Effector memory CD4-positive, alpha-beta T cell (primary cell): ENCODE data around the gene ZBTB46.
A peak's percentile ranks its signal among the peaks of the same experiment; 100 is the strongest.

Experiments
- DNase-seq, 3 donors: peaks; one replicate each; pipeline ENCODE4 v3.0.0-alpha.2; 2020
- H3K27ac ChIP-seq: 2 replicates; pipeline ENCODE4 v1.7.0; 2013; ENCODE audit warnings: mild to moderate bottlenecking, low read length, moderate library complexity; ENCODE audit not compliant: insufficient read depth, poor library complexity, severe bottlenecking
- H3K27me3 ChIP-seq: replicated peaks from 2 replicates; pipeline ENCODE4 v1.7.0; 2013; ENCODE audit warnings: mild to moderate bottlenecking, low read length; ENCODE audit not compliant: insufficient read depth, control insufficient read depth, poor library complexity, severe bottlenecking
- H3K36me3 ChIP-seq: 2 replicates; pipeline ENCODE4 v1.7.0; 2013; ENCODE audit warnings: mild to moderate bottlenecking, low read length, moderate library complexity; ENCODE audit not compliant: control insufficient read depth, insufficient read depth
- H3K4me1 ChIP-seq: 2 replicates; pipeline ENCODE4 v1.7.0; 2013; ENCODE audit warnings: low read length, mild to moderate bottlenecking; ENCODE audit not compliant: control insufficient read depth, insufficient read depth, poor library complexity, severe bottlenecking
- H3K4me3 ChIP-seq: 2 replicates; pipeline ENCODE4 v1.7.0; 2013; ENCODE audit warnings: low read length, low read depth, mild to moderate bottlenecking; ENCODE audit not compliant: insufficient read depth, poor library complexity, severe bottlenecking
- H3K9me3 ChIP-seq: 2 replicates; pipeline ENCODE4 v1.7.0; 2013; ENCODE audit warnings: mild to moderate bottlenecking, low read length, moderate library complexity; ENCODE audit not compliant: control insufficient read depth

ZBTB46 gene

DNA sequence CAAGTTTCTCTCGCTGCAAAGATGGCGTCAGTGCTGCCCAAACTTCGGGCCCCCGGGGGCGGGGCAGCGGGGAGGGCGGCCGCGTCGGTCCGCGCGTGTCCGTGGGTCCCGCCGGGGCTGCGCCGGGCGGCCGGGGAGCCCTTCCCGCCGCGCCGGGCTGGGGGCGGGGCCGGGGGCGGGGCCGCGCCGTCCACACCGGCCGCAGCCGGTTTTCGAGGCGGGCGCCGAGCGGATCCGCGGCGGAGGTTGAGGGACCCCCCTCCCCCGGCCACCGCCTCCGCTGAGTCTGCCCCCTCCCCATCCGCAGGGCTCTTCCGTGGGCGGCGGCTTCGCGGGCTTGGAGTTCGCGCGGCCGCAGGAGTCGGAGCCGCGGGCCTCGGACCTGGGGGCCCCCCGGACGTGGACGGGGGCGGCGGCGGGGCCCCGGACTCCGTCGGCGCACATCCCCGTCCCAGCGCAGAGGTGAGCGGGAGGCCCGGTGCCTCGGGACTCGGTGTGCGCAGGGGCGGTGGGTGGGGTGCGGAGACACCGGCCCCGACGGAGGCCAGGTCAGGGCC, 90.9 kb downstream of the ZBTB46 start:
- Histone ChIP-seq H3K27ac (peak overlapping the region; percentile 67), H3K9me3 (no peaks in the 10 kb centered on the region), H3K27me3 (no peaks in the 10 kb centered on the region), H3K4me3 (peak overlapping the region; percentile 66), H3K4me1 (peaks cover 27% of the 10 kb centered on the region), H3K36me3 (peaks cover 31% of the 10 kb centered on the region)
- peak; percentile 45 to 64 (median 52) for DNase-seq

DNA sequence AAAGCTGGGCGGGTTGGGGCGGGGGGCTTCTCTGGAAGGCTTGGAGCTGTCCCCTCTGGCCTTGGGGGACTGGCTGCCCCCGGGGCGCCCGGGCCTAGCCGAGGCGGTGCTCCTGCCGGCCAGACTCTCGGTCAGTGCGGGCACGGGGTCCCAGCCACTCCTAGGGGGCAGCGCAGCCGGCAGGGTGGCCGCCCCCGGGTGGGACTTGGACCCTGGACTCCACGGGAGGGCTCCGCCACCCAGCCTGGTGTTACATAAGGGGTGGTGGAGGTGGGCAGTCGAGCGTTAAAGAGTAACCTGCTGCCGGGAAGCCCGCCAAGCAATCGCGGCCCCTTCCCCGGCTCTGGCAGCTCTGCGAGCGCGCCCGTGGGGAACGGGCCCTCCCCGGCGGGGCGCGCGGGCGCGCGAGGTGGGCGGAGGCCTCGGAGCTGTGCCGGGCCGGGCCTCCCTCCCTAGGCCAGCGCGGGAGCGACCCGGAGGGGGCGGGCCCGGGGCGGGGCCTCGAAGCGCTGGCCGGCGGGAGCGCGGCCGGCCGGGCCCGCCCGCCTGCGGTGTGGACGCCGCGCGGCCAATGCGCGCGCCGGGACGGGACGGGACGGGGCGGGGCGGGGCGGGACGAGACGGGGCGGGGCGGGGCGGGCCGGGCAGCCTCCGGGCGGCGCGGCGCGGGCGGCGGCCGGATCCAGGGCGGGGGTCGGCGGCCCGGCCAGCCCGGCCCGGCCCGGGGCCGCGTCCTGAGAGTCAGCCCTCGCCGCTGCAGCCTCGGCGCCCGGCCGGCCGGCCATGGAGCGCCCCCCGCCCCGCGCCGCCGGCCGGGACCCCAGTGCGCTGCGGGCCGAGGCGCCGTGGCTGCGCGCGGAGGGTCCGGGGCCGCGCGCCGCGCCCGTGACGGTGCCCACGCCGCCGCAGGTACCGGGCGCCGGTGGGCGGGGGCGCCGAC, 91.7 kb downstream of the ZBTB46 start, which contains the start of gene SLC2A4RG:
TSS of gene SLC2A4RG (plus strand) at position 647 of the 940 bp plus-strand sequence. CDS start at position 784, 137 bp downstream.
- Histone ChIP-seq H3K27ac (peak within 1 kb of the TSS; percentile 67), H3K4me3 (peak within 1 kb of the TSS; percentile 70), H3K4me1 (peaks cover 27% of the 10 kb centered on the region), H3K36me3 (peaks cover 39% of the 10 kb centered on the region), H3K9me3 (no peaks in the 10 kb centered on the region), H3K27me3 (no peaks in the 10 kb centered on the region)
- peak; percentile 53 to 68 (median 58) for DNase-seq

DNA sequence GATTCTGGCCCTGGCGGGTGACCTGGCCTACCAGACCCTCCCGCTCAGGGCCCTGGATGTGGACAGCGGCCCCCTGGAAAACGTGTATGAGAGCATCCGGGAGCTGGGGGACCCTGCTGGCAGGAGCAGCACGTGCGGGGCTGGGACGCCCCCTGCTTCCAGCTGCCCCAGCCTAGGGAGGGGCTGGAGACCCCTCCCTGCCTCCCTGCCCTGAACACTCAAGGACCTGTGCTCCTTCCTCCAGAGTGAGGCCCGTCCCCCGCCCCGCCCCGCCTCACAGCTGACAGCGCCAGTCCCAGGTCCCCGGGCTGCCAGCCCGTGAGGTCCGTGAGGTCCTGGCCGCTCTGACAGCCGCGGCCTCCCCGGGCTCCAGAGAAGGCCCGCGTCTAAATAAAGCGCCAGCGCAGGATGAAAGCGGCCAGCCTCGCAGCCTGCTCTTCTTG, 92.4 kb downstream of the ZBTB46 start:
- DNase-seq = peak in 2 of 3 donors; percentile 29 to 32
- no peaks in the 10 kb centered on the region for H3K9me3 ChIP-seq
- H3K4me1 ChIP-seq = peaks cover 27% of the 10 kb centered on the region
- H3K36me3 ChIP-seq = peaks cover 46% of the 10 kb centered on the region
- peak overlapping the region; percentile 45 for H3K27ac ChIP-seq
- no peaks in the 10 kb centered on the region for H3K27me3 ChIP-seq
- H3K4me3 ChIP-seq = peak overlapping the region; percentile 70

DNA sequence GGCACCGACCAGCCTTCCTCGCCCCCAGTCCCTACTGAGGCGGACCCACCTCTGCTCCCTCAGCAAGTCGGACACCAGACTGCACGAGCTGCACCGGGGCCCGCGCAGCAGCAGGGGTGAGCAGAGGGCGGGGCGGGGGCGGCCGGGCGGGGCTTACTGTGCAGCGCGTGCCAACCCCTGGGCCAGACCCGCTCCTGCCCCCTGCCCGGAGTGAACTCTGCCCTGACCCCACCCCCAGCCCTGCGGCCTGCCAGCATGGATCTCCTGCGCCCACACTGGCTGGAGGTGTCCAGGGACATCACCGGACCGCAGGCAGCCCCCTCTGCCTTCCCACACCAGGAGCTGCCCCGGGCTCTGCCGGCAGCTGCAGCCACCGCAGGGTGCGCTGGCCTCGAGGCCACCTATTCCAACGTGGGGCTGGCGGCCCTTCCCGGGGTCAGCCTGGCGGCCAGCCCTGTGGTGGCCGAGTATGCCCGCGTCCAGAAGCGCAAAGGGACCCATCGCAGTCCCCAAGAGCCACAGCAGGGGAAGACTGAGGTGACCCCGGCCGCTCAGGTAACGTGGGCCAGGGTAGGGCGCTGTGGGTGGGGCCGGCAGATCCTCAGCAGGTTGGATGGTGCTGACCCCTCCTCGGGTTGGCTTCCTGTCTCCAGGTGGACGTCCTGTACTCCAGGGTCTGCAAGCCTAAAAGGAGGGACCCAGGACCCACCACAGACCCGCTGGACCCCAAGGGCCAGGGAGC, 92.9 kb downstream of the ZBTB46 start:
- peaks cover 45% of the 10 kb centered on the region for H3K36me3 ChIP-seq
- H3K27ac ChIP-seq = peak overlapping the region; percentile 72
- H3K4me1 ChIP-seq = peaks cover 27% of the 10 kb centered on the region
- no peaks in the 10 kb centered on the region for H3K9me3 ChIP-seq
- peak overlapping the region; percentile 70 for H3K4me3 ChIP-seq
- peak in 1 of 3 donors; percentile 27 for DNase-seq
- no peaks in the 10 kb centered on the region for H3K27me3 ChIP-seq

DNA sequence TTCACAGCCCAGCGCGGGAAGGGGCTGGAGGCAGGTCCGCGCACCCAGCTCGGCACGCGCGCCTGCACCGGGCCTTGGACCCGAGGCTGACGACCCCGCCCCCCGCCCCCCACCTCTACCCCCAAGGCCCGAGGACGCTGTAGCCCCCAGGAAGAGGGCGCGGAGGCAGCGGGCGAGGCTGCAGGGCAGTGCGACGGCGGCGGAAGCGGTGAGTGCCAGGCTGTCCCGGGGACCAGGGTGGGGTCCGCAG, 93.4 kb downstream of the ZBTB46 start:
- Histone ChIP-seq H3K4me3 (peak overlapping the region; percentile 70), H3K9me3 (no peaks in the 10 kb centered on the region), H3K4me1 (peaks cover 27% of the 10 kb centered on the region), H3K36me3 (peaks cover 41% of the 10 kb centered on the region), H3K27ac (peak overlapping the region; percentile 72), H3K27me3 (no peaks in the 10 kb centered on the region)
- DNase-seq = no peak

DNA sequence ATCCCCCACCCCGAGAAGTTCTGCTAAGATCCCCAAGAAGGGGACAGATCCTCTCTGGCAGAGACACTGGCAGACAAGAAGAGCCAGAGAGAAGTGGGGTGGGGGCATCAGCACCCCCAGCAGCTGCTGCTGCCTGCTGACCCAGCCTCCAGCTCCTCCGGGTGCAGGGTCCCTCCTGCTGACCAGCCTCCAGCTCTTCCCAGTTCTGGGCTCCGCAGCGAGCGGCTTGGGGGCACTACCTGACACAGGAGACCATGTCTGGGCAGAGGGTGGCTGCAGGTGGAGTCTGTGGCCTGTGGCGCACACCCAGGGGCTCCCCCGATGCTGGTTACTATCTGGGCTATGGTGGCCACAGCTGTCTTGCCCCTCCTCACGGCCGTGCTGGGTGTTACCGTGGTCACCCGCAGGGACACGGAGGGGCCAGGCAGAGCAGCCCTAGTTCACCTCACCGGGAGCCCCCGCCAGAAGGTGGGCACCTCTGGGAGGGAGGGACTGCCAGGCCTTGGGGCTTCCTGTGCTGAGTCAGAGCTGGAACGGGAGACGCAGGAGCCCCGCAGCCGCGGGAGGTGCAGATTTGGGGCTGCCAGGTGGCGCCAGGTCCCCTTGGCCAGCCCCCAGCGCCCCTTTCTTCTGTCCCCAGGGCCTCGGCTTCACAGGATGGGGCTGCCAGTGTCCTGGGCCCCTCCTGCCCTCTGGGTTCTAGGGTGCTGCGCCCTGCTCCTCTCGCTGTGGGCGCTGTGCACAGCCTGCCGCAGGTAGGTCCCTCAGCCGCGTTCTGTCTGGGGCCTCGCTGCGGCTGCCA, 94.0 kb downstream of the ZBTB46 start:
- DNase-seq = peak; percentile 52 to 63 (median 56)
- peak overlapping the region; percentile 72 for H3K27ac ChIP-seq
- H3K27me3 ChIP-seq = no peaks in the 10 kb centered on the region
- H3K4me1 ChIP-seq = peaks cover 27% of the 10 kb centered on the region
- no peaks in the 10 kb centered on the region for H3K9me3 ChIP-seq
- peaks cover 36% of the 10 kb centered on the region for H3K36me3 ChIP-seq
- peak overlapping the region; percentile 70 for H3K4me3 ChIP-seq

DNA sequence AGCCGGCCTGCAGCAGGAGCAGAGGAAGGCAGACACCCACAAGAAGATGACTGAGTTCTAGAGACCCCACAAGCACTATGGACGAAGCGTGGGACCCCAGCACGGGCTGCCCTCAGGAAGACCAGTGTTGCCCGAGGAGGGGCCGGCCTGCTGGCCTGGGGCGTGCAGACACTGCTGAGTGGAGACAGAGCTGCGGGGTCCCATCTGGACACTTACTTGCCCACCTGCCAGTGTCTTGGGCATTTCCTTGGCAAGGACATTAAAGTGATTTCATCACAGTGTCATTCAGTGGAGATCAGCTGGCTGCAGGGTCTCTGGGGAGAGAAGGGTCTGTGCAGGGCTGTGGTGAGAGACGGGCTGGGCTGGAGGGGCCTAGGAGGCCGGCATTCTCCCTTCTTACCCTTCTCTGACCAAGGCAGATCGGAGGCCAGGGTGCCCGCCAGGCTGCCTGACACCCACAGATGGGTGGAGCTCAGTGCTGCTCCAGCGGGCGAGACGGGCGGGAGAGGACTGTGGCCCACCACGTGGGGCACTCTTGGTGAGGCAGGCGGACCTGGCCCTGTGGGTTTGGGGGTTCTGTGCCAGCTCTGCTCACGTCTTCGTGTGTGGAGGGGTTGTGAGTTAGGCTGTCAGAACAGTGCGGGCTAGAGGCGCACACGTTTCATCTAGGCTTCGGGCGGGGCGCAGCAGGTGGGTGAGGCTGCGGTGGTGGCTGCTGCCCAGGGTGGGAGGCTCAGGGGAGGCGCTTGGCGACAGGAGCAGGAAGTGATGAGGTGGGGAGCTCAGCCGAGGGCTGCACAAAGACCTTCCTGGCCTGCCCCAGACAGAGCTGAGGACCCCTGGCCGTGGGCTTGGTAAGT, 95.0 kb downstream of the ZBTB46 start, which contains the start of gene LIME1:
TSS of gene LIME1 (plus strand) at position 806 of the 860 bp plus-strand sequence. CDS start 886 bp downstream, outside the sequence.
- Histone ChIP-seq H3K36me3 (peaks cover 26% of the 10 kb centered on the region), H3K9me3 (no peaks in the 10 kb centered on the region), H3K27me3 (no peaks in the 10 kb centered on the region), H3K4me3 (peak within 1 kb of the TSS; percentile 70), H3K4me1 (peaks cover 34% of the 10 kb centered on the region), H3K27ac (peak within 1 kb of the TSS; percentile 72)
- DNase-seq = peak; percentile 71 to 74 (median 71)

DNA sequence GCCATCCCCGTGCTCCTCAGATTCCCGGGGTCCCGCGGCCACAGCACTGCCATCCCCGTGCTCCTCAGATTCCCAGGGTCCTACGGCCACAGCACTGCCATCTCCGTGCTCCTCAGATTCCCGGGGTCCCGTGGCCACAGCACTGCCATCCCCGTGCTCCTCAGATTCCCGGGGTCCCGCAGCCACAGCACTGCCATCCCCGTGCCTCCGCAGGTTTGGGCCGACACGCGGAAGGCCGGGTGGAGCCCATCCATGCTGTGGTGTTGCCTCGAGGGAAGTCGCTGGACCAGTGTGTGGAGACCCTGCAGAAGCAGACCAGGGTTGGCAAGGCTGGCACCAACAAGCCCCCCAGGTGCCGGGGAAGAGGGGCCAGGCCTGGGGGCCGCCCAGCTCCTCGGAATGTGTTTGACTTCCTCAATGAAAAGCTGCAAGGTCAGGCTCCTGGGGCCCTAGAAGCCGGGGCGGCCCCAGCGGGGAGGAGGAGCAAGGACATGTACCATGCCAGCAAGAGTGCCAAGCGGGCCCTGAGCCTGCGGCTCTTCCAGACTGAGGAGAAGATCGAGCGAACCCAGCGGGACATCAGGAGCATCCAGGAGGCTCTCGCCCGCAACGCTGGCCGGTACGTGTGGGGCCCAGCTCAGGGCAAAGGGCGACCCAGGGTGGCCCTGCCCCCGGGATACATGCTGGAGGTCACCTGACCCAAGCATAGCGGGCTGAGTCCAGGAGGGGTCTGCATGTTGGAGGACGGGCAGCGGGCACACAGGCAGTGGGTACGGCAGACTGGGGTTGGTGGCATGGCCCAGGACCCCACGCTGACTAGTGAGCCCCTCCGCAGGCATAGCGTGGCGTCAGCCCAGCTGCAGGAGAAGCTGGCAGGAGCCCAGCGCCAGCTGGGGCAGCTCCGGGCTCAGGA, 95.9 kb downstream of the ZBTB46 start:
- Histone ChIP-seq H3K4me3 (no peak overlapping the region), H3K27me3 (no peaks in the 10 kb centered on the region), H3K9me3 (no peaks in the 10 kb centered on the region), H3K4me1 (peaks cover 36% of the 10 kb centered on the region), H3K27ac (peak overlapping the region; percentile 55), H3K36me3 (peaks cover 25% of the 10 kb centered on the region)
- no peak for DNase-seq
